Duodenal mucosa (tissue), 2 donors: ENCODE data around the gene PLXNB2.

Source experiments
- H3K27ac ChIP-seq: one replicate; pipeline ENCODE4 v1.7.0; 2013; ENCODE audit warnings: low read depth, low read length
- H3K27me3 ChIP-seq, 2 donors: one replicate each; pipeline ENCODE4 v1.7.0; 2013; ENCODE audit warnings: low read length in 2 of 2, control low read depth in 1 of 2; ENCODE audit not compliant: insufficient read depth in 2 of 2, control insufficient read depth in 1 of 2
- H3K36me3 ChIP-seq, 2 donors: one replicate each; pipeline ENCODE4 v1.7.0; 2013; ENCODE audit warnings: low read length in 2 of 2, control low read depth in 1 of 2; ENCODE audit not compliant: insufficient read depth in 2 of 2, control insufficient read depth in 1 of 2
- H3K4me1 ChIP-seq, 2 donors: one replicate each; pipeline ENCODE4 v1.7.0; 2013; ENCODE audit warnings: low read length in 2 of 2, control low read depth in 1 of 2; ENCODE audit not compliant: insufficient read depth in 2 of 2, control insufficient read depth in 1 of 2
- H3K4me3 ChIP-seq, 2 donors: one replicate each; pipeline ENCODE4 v1.7.0; 2013; ENCODE audit warnings: low read length in 2 of 2, low read depth in 1 of 2
- H3K9ac ChIP-seq, 2 donors: one replicate each; pipeline ENCODE4 v1.7.0; 2013; ENCODE audit warnings: low read length in 2 of 2, low read depth in 1 of 2
- H3K9me3 ChIP-seq, 2 donors: one replicate each; pipeline ENCODE4 v1.7.0; 2013; ENCODE audit warnings: low read length in 2 of 2, control low read depth in 1 of 2; ENCODE audit not compliant: control insufficient read depth in 1 of 2

PLXNB2 gene

DNA sequence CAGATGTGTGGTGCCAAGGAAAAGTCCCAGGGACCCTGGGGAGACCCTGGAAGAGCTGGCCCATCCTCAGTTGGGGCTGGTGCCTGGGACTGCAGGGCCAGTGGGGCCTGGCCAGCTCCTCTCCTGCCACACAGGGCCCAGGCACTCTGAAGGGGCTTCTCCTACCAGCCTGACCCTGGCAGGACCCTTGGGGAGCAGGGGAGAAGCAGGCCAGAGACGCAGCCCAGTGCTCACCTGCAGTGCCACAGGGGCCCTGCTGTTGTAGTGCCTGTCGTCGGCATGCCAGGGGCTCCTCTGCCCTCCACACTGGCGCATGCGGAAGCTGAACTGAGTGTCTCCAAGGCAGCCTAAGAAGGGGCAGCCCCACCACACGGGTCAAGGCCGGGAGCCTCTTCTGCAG, 10.2 kb upstream of the PLXNB2 start:
- Histone ChIP-seq H3K9me3 (no peaks in the 10 kb centered on the region), H3K4me1 (peaks cover 15 to 26% of the 10 kb centered on the region in 2 donors), H3K27me3 (peaks cover 0 to 4% of the 10 kb centered on the region in 2 donors), H3K36me3 (no peaks in the 10 kb centered on the region), H3K9ac (no peak overlapping the region), H3K4me3 (no peak overlapping the region), H3K27ac (no peak overlapping the region)

DNA sequence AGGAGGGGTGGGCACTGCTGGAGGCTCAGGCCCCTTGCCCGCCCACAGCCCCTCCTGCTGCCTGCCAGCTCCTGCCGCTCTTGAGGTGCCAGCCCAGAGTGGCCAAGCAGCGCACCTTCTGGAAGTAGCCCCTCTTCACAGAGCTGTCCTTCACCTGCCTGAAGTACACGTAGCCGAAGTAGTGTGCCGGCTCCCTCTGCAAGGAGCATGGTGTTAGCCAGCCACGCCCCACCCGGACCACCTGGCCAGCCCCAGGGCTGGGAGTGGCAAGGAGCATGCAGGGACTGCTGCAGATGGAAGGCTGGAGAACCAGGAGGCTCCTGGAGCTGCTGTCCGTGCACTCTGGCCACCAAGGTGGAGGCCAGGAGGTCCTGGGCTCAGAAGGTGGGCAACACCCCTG, 9.7 kb upstream of the PLXNB2 start:
- Histone ChIP-seq H3K27ac (no peak overlapping the region), H3K4me1 (peaks cover 15 to 26% of the 10 kb centered on the region in 2 donors), H3K9me3 (no peaks in the 10 kb centered on the region), H3K27me3 (peaks cover 0 to 4% of the 10 kb centered on the region in 2 donors), H3K9ac (no peak overlapping the region), H3K4me3 (no peak overlapping the region), H3K36me3 (no peaks in the 10 kb centered on the region)

DNA sequence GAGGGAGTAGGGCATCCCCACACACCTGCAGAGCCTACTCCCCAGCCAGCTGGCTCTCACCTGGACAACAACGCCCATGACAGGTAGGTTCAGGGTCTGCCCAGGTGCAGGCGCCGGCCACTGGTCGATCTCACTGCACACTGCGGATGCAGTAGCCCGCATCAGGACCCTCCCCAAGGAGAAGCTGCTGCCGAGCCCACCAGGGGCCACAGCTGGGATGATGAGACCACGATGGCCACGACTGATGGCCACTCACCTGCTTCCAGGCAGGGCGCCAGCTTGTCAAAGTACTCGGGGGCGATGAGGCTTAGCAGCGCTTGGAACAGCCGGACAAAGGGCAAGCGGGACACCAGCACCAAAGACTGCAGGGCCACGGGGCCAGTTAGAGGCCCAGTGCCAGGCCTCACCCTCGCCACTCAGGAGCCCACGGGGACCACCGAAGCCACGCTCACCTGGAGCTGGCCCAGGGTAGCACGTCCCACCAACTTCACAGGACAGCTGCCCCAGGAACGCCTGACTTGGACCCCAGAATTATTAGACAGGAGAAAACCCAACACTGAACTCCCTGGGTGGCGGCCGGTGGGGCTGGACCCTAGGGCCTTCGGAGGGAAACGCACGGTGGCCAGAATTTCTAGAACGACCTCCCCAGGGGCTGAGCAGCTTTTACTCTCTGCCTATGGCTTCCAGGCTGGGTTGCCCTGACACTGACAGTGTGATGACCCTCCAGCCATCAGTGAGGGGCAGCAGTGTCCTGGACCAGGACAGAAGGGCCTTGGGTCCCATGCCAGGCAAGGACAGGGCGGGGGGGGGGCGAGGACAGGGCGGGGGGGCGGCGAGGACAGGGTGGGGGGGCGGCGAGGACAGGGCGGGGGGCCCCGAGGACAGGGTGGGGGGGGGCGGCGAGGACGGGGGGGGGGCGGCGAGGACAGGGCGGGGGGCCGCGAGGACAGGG, 8.9 kb upstream of the PLXNB2 start:
- Histone ChIP-seq H3K9ac (no peak overlapping the region), H3K4me1 (peaks cover 15 to 26% of the 10 kb centered on the region in 2 donors), H3K36me3 (no peaks in the 10 kb centered on the region), H3K27me3 (peaks cover 0 to 4% of the 10 kb centered on the region in 2 donors), H3K27ac (no peak overlapping the region), H3K4me3 (no peak overlapping the region), H3K9me3 (no peaks in the 10 kb centered on the region)

- Histone ChIP-seq H3K4me3 (no peak overlapping the region), H3K36me3 (no peaks in the 10 kb centered on the region), H3K27me3 (peaks cover 0 to 4% of the 10 kb centered on the region in 2 donors), H3K4me1 (peaks cover 15 to 26% of the 10 kb centered on the region in 2 donors), H3K9me3 (no peaks in the 10 kb centered on the region), H3K27ac (no peak overlapping the region), H3K9ac (no peak overlapping the region)
Measured at GRCh38 chr22:50315289-50316113, 8.1 kb upstream of the PLXNB2 start.

- H3K9me3 ChIP-seq: no peaks in the 10 kb centered on the region
- no peaks in the 10 kb centered on the region for H3K36me3 ChIP-seq
- H3K4me1 ChIP-seq: peaks cover 15 to 30% of the 10 kb centered on the region in 2 donors
- peak overlapping the region; percentile 31 to 51 for H3K9ac ChIP-seq
- H3K27ac ChIP-seq: peak overlapping the region; percentile 59
- peaks cover 0 to 4% of the 10 kb centered on the region in 2 donors for H3K27me3 ChIP-seq
- peak overlapping the region; percentile 54 to 66 for H3K4me3 ChIP-seq
Measured at GRCh38 chr22:50314455-50315288, 7.2 kb upstream of the PLXNB2 start.

GRCh38 chr22:50314081-50314454, 6.6 kb upstream of the PLXNB2 start:
- peaks cover 15 to 33% of the 10 kb centered on the region in 2 donors for H3K4me1 ChIP-seq
- H3K9ac ChIP-seq: peak overlapping the region; percentile 31 to 51
- H3K27ac ChIP-seq: no peak overlapping the region
- H3K36me3 ChIP-seq: no peaks in the 10 kb centered on the region
- no peaks in the 10 kb centered on the region for H3K9me3 ChIP-seq
- H3K4me3 ChIP-seq: peak overlapping the region; percentile 54 to 66
- H3K27me3 ChIP-seq: peaks cover 0 to 4% of the 10 kb centered on the region in 2 donors

DNA sequence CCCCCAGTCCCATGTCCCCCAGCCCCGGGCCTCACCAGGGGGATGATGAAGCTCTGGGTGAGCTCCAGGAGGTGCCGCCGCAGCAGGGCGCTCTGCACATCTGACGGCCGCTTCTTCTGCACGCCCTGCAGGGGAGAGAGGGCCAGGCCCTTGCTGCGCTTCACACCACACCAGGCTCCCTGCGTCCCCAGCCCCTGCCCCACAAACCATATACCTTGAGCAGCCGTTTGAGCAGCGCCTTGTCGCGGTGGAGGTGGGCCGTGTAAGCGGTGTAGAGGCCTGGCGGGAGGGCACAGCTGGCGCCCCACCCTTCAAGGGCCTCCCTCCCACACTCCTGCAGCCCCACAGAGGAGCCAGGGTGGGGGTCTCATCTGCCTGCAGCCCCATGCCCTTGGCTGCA, 6.2 kb upstream of the PLXNB2 start:
- Histone ChIP-seq H3K27ac (no peak overlapping the region), H3K4me1 (peaks cover 15 to 38% of the 10 kb centered on the region in 2 donors), H3K4me3 (no peak overlapping the region), H3K27me3 (peaks cover 0 to 4% of the 10 kb centered on the region in 2 donors), H3K9me3 (no peaks in the 10 kb centered on the region), H3K9ac (no peak overlapping the region), H3K36me3 (no peaks in the 10 kb centered on the region)

DNA sequence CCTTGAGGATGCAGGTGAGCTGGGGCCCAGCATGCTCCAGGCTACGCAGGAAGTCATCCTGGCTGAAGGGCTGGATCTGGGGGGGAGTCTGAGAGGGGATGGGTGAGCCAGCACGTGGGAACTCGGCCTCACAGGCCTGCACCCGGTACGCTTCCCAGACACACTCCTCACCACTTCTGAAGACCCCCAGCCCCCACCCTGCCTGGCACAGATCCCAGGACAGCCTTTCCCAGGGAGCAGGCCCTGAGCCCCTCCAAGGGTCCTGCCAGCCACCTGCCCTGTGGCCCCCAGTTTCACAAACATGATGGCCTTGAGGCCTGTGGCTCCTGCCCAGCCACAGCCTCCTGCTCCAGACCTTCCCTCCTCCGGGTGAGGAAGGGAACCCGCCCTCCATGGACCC, 5.6 kb upstream of the PLXNB2 start:
- no peak overlapping the region for H3K27ac ChIP-seq
- no peak overlapping the region for H3K4me3 ChIP-seq
- H3K36me3 ChIP-seq: no peaks in the 10 kb centered on the region
- no peak overlapping the region for H3K9ac ChIP-seq
- peaks cover 15 to 42% of the 10 kb centered on the region in 2 donors for H3K4me1 ChIP-seq
- no peaks in the 10 kb centered on the region for H3K9me3 ChIP-seq
- peaks cover 0 to 4% of the 10 kb centered on the region in 2 donors for H3K27me3 ChIP-seq

- H3K27ac ChIP-seq: no peak overlapping the region
- H3K36me3 ChIP-seq: no peaks in the 10 kb centered on the region
- H3K4me1 ChIP-seq: peaks cover 18 to 45% of the 10 kb centered on the region in 2 donors
- H3K9ac ChIP-seq: no peak overlapping the region
- peaks cover 0 to 4% of the 10 kb centered on the region in 2 donors for H3K27me3 ChIP-seq
- no peak overlapping the region for H3K4me3 ChIP-seq
- H3K9me3 ChIP-seq: no peaks in the 10 kb centered on the region
Measured at GRCh38 chr22:50312371-50312770, 4.9 kb upstream of the PLXNB2 start.
